Mucosa of descending colon (tissue), 3 donors: Measurements from ENCODE around the gene DCT. TPM values are rescaled to one million over a fixed set of nuclear protein-coding genes. Genes with fewer than 3 reads are reported as not detected.

Experiments used
- ATAC-seq: fragments of 200-7000 bp; cut with Tn5 transposase; one replicate; pipeline ENCODE4 v1.9.1; 2020; ENCODE audit warnings: mild to moderate bottlenecking, moderate library complexity
- DNase-seq, 3 donors: peaks; one replicate each; pipeline ENCODE4 v3.0.0-alpha.2; 2020
- H3K36me3 ChIP-seq: fragments of 200-600 bp; one replicate; pipeline ENCODE4 v1.8.0; 2021; ENCODE audit warnings: low read depth, mild to moderate bottlenecking
- H3K4me1 ChIP-seq: fragments of 200-600 bp; one replicate; pipeline ENCODE4 v1.8.0; 2021; ENCODE audit warnings: low read depth, mild to moderate bottlenecking
- H3K4me3 ChIP-seq: fragments of 200-600 bp; one replicate; pipeline ENCODE4 v1.8.0; 2021; ENCODE audit warnings: mild to moderate bottlenecking
- H3K9me3 ChIP-seq: fragments of 200-600 bp; one replicate; pipeline ENCODE4 v1.8.0; 2021; ENCODE audit warnings: mild to moderate bottlenecking
- intact Hi-C, 2 donors: fragments of 100-400 bp; cut with DNase I in 1 of 2; cut with micrococcal nuclease in 1 of 2; formaldehyde crosslinking; loops; one replicate each; pipeline versions ENCODE4 v1.11.0 to v1.11.1; 2022; cut with DNase I, micrococcal nuclease
- total RNA-seq, 3 donors: library from RNA; stranded (reverse); fragmentation: NEBNext Ultra II Directional in 2 of 3; extraction: Animal tissue kit (Norgen Biotek cat#: 25700) in 2 of 3; gene quantifications; one replicate each; pipeline versions ENCODE4 v1.2.1 to v1.2.4, GENCODE V29; 2021 to 2023
- TF ChIP-seq, protein P1 (sequence below): fragments of 200-600 bp; IDR thresholded peaks from one replicate; pipeline ENCODE4 v1.8.0; 2022; ENCODE audit warnings: antibody characterized with exemption, mild to moderate bottlenecking
- donor health status: DM: no; HTN: no; CAD: no; lungs with moderate emphysema.
- donor health status: DM: no; HTN: no; CAD: no.
- donor health status: DM: no; HTN: yes; CAD: no.

DCT gene
- total RNA-seq, 3 donors from 2014 or later: 0.10 to 0.95 TPM; not detected in 1

GRCh38 chr13:94413598-94413944 lies 65.9 kb downstream of the DCT start:
- DNase-seq: no peak
- H3K36me3 ChIP-seq: no peaks in the 10 kb centered on the region
- intact Hi-C loops: no loop called here
- no peaks in the 10 kb centered on the region for H3K4me1 ChIP-seq
- H3K4me3 ChIP-seq: no peak overlapping the region
- no peak for ATAC-seq
- H3K9me3 ChIP-seq: no peaks in the 10 kb centered on the region
- TF ChIP-seq, protein P1, sequence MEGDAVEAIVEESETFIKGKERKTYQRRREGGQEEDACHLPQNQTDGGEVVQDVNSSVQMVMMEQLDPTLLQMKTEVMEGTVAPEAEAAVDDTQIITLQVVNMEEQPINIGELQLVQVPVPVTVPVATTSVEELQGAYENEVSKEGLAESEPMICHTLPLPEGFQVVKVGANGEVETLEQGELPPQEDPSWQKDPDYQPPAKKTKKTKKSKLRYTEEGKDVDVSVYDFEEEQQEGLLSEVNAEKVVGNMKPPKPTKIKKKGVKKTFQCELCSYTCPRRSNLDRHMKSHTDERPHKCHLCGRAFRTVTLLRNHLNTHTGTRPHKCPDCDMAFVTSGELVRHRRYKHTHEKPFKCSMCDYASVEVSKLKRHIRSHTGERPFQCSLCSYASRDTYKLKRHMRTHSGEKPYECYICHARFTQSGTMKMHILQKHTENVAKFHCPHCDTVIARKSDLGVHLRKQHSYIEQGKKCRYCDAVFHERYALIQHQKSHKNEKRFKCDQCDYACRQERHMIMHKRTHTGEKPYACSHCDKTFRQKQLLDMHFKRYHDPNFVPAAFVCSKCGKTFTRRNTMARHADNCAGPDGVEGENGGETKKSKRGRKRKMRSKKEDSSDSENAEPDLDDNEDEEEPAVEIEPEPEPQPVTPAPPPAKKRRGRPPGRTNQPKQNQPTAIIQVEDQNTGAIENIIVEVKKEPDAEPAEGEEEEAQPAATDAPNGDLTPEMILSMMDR: no peak

DNA sequence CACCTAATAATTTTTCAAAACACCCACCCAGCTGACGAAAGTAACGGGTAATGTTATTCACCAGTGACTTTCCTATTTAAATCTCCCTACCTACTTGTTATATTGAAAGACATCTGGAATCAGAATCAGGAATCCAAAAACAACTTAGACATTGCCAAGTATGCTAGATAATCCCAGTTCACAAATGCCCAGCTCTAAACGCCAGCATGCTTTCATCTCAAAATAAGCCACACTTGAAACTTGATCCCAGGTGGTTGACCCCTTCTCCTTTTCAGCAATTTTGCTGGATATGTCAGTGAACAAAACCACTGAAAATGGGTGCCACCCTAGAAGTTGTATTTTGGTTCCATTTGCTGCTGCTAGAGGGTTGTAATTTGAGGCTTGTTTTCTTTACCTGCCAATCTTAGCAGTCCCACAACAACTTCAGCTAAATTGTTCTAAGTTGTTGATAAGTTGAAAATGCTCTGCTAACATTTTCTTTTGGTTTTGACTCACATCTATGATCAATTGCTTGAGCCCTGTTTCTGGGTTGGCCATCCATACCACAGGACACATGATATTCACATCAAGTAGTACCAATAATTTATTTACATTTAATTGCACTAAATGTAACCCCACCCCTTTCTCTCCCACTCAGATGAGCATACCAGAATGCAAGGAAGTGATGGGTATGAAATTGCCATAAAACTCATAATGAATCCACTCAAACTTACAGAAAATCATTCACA lies 66.4 kb downstream of the DCT start:
- Histone ChIP-seq H3K9me3 (no peaks in the 10 kb centered on the region), H3K4me3 (no peak overlapping the region), H3K36me3 (no peaks in the 10 kb centered on the region), H3K4me1 (no peaks in the 10 kb centered on the region)
- ATAC-seq (no peak), DNase-seq (no peak)
- TF ChIP-seq, protein P1: no peak
- intact Hi-C loops: no loop called here

- H3K36me3 ChIP-seq: no peaks in the 10 kb centered on the region
- no peaks in the 10 kb centered on the region for H3K9me3 ChIP-seq
- TF ChIP-seq, protein P1: no peak
- intact Hi-C loops: no loop called here
- ATAC-seq (no peak), DNase-seq (no peak)
- H3K4me3 ChIP-seq: no peak overlapping the region
- no peaks in the 10 kb centered on the region for H3K4me1 ChIP-seq
Measured at GRCh38 chr13:94411747-94412146, 67.7 kb downstream of the DCT start.

DNA sequence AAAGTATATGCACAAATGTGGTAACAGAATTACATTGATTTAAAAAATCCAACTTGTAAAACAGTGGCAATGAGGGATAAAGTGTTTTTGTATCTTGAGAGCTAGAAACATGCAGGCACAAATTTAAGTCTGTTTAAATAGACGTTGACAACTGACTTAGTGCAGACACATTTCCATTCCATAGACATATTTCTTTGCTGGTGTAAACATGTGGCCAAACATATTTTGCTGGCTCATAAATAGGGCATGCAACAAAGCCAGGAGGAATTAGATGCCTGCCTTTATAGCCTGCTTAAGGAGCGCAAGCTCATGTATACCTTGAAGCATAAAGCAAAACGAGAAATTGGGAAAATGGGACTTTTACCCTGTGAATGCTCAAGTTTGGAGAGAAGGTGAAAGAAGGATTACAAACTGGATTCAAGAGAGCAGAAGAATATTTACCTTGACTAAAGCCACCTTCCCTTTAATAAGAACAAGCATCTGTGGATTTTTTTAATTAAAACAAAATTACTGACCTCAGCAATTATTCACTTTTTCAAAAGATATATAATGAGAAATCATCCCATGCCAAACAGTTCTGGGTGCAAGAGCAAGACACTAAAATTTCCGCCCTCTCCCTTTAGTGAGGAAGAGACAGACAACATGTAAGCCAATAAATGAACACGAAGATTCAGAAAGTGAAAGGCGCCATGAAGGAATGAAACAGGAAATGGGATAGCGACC lies 71.0 kb downstream of the DCT start:
- Histone ChIP-seq H3K9me3 (no peaks in the 10 kb centered on the region), H3K4me3 (no peak overlapping the region), H3K36me3 (no peaks in the 10 kb centered on the region), H3K4me1 (no peaks in the 10 kb centered on the region)
- TF ChIP-seq, protein P1: no peak
- ATAC-seq (no peak), DNase-seq (no peak)
- intact Hi-C loops: no loop called here

DNA sequence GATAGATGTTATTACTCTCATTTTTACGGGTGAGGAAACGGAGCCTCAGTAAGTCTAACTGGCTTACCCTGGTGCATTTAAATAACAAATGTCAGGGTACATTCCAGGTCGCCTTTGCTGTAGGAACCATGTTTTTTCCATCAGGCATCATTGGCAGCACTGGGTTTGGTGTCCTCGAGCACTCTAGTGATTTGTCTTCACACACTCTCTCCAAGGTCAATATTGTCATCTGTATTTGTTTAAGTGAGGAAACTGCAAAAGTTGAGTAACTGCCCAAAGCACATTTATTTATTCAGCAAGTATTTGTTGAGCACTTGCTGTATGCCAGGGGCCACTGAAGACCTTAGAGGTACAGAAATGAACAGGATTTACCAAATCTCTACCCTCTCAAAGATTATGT lies 78.6 kb downstream of the DCT start:
- no peaks in the 10 kb centered on the region for H3K9me3 ChIP-seq
- no peak overlapping the region for H3K4me3 ChIP-seq
- intact Hi-C loops: no loop called here
- TF ChIP-seq, protein P1: no peak
- no peaks in the 10 kb centered on the region for H3K4me1 ChIP-seq
- DNase-seq (no peak), ATAC-seq (no peak)
- H3K36me3 ChIP-seq: no peaks in the 10 kb centered on the region
